AG04450 (cell line): ENCODE results near the gene PCOLCE2. TPM values are rescaled to one million over a fixed set of nuclear protein-coding genes. Genes with fewer than 3 reads are reported as not detected.

Source experiments
- CTCF ChIA-PET: fragments of 300-600, 350-600 bp; formaldehyde crosslinking; extraction: SDS; loops from one replicate; lab custom pipeline; 2022; ENCODE audit warnings: antibody characterized with exemption, inconsistent platforms; lab: Charles Lee
- POLR2A ChIA-PET: fragments of 350-600 bp; formaldehyde crosslinking; extraction: SDS; loops from one replicate; lab custom pipeline; 2021; ENCODE audit warnings: antibody characterized with exemption, inconsistent platforms; lab: Yijun Ruan, JAX
- DNase-seq: peaks from one replicate; pipeline ENCODE4 v3.0.0-alpha.2; 2011; ENCODE audit warnings: low read depth, low spot score
- H3K27ac ChIP-seq: one replicate; pipeline ENCODE4 v1.5.1; 2012; ENCODE audit warnings: low read depth, low read length, control low read depth
- H3K27me3 ChIP-seq: one replicate; pipeline ENCODE4 v1.6.0; 2012; ENCODE audit warnings: low read length; ENCODE audit not compliant: control insufficient read depth, insufficient read depth
- H3K4me3 ChIP-seq: 2 replicates; pipeline ENCODE4 v1.5.1; 2011; ENCODE audit warnings: mild to moderate bottlenecking, low read depth, low read length, control low read depth
- H3K9me3 ChIP-seq: 2 replicates; pipeline ENCODE4 v1.5.1; 2012; ENCODE audit warnings: low read length; ENCODE audit not compliant: control insufficient read depth, insufficient read depth
- polyA minus RNA-seq: library from RNA; depleted of rRNA, polyadenylated mRNA; stranded (reverse); fragments of >200 nt; gene quantifications from 2 replicates; pipeline ENCODE4 v1.2.3, GENCODE V29; 2011; rRNA and poly(A)+ RNA removed
- polyA plus RNA-seq: library from polyadenylated mRNA; depleted of rRNA; stranded (reverse); fragments of >200 nt; gene quantifications from 2 replicates; pipeline ENCODE4 v1.2.3, GENCODE V29; 2011; rRNA removed
- TF ChIP-seq, protein P1 (sequence below): IDR thresholded peaks from 2 replicates; pipeline ENCODE4 v1.5.1; 2011; ENCODE audit warnings: low read depth, low read length, control low read depth, inconsistent platforms

Gene PCOLCE2, protein sequence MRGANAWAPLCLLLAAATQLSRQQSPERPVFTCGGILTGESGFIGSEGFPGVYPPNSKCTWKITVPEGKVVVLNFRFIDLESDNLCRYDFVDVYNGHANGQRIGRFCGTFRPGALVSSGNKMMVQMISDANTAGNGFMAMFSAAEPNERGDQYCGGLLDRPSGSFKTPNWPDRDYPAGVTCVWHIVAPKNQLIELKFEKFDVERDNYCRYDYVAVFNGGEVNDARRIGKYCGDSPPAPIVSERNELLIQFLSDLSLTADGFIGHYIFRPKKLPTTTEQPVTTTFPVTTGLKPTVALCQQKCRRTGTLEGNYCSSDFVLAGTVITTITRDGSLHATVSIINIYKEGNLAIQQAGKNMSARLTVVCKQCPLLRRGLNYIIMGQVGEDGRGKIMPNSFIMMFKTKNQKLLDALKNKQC
- 0.96 and 1.1 TPM in 2 replicates for polyA plus RNA-seq
- 0.56 and 1.9 TPM in 2 replicates for polyA minus RNA-seq

GRCh38 chr3:142888481-142889211 lies at the start of gene PCOLCE2:
TSS of gene PCOLCE2 (minus strand) at chr3:142889083. CDS start at chr3:142888896, 187 bp downstream.
- H3K9me3 ChIP-seq = peaks cover 5% of the 10 kb centered on the region; the same call in 1 of the 2 replicates
- no peak within 1 kb of the TSS for H3K27ac ChIP-seq
- CTCF ChIA-PET = interaction anchor here (0.5 to 0.7 kb wide), 2 partner anchors 35 to 125 kb away, joined by 4 read pairs; no protein-coding TSS in a partner anchor
- H3K27me3 ChIP-seq = peaks cover 24% of the 10 kb centered on the region
- POLR2A ChIA-PET = no interaction called here
- H3K4me3 ChIP-seq = peak within 1 kb of the TSS; percentile 60
- TF ChIP-seq, protein P1, sequence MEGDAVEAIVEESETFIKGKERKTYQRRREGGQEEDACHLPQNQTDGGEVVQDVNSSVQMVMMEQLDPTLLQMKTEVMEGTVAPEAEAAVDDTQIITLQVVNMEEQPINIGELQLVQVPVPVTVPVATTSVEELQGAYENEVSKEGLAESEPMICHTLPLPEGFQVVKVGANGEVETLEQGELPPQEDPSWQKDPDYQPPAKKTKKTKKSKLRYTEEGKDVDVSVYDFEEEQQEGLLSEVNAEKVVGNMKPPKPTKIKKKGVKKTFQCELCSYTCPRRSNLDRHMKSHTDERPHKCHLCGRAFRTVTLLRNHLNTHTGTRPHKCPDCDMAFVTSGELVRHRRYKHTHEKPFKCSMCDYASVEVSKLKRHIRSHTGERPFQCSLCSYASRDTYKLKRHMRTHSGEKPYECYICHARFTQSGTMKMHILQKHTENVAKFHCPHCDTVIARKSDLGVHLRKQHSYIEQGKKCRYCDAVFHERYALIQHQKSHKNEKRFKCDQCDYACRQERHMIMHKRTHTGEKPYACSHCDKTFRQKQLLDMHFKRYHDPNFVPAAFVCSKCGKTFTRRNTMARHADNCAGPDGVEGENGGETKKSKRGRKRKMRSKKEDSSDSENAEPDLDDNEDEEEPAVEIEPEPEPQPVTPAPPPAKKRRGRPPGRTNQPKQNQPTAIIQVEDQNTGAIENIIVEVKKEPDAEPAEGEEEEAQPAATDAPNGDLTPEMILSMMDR = no peak
- no peak for DNase-seq

- TF ChIP-seq, protein P1 = no peak
- DNase-seq = no peak
- Histone ChIP-seq H3K4me3 (no peak overlapping the region), H3K27me3 (peaks cover 3% of the 10 kb centered on the region), H3K27ac (no peak overlapping the region), H3K9me3 (no peaks in the 10 kb centered on the region)
- POLR2A ChIA-PET = no interaction called here
- CTCF ChIA-PET = interaction anchor here (0.7 kb wide), 1 partner anchor 106 kb away, joined by 3 read pairs; no protein-coding TSS in a partner anchor
These were observed 47.1 kb upstream of the PCOLCE2 start for GRCh38 chr3:142935963-142936362.

DNA sequence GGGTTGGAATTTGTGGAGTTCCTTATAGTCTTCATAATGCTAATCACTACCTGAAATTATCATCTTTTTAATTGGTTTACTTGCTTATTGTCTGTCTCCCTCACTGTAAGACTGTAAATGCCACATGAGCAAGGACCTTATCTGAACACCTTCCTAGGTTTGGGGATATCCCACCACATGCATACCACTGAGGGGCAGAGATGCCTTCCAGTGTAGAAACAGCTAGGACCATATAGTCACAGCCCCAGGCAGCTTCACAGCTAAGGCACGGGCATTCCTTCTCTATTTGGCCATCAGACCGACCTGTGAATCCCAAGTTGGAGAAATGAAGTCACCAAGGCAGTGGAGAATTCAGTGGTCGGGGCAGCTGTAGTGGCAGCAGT lies 46.0 kb upstream of the PCOLCE2 start:
- Histone ChIP-seq H3K27me3 (peaks cover 3% of the 10 kb centered on the region), H3K9me3 (no peaks in the 10 kb centered on the region), H3K27ac (no peak overlapping the region), H3K4me3 (no peak overlapping the region)
- POLR2A ChIA-PET = no interaction called here
- CTCF ChIA-PET = no interaction called here
- DNase-seq = no peak
- TF ChIP-seq, protein P1 = no peak

DNA sequence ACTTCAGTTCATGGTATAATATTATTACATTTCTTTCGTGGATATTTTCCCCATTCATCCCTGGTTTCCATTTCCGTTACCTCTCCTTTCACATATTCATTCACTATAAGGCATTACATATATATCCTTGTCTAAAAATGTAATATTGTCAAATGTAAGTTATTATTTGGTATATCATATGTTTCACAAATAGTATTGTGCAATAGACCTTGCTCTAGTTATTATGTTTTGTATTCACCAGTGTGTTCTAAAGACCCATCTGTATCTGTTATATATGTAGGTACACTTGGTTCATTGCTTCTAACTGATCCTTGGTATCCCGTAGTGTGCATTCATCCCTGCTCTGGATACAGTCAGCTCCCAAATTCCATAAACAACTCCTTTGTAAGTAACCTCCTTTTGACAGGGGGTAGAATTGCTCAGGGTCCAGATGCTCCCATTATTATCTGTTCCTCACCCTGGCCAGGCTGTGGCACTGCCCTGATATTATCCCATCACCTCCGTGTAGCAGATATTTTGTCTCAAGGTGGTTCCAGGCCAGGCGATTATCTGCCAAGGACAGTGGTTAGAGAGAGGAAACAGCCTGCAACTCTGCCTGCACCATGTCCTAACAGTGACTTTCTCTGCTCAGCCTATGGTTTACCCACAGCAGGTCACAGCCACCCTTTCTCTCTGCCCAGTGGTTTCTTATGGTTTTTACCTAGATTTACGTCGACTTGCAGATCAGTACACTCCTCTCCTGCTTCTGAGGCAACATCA lies 45.4 kb upstream of the PCOLCE2 start:
- POLR2A ChIA-PET = no interaction called here
- H3K27me3 ChIP-seq = peaks cover 3% of the 10 kb centered on the region
- CTCF ChIA-PET = interaction anchor here (1.2 kb wide), 1 partner anchor 60 kb away, joined by 4 read pairs; no protein-coding TSS in a partner anchor
- DNase-seq = no peak
- H3K4me3 ChIP-seq = no peak overlapping the region
- no peaks in the 10 kb centered on the region for H3K9me3 ChIP-seq
- TF ChIP-seq, protein P1 = no peak
- H3K27ac ChIP-seq = no peak overlapping the region
